ENCODE results near the gene BICD2.

The BICD2 gene

GRCh38 chr9:92714787-92715487, 49.7 kb downstream of the BICD2 start:
- no peak overlapping the region for H3K27ac ChIP-seq

GRCh38 chr9:92714016-92714415, 50.6 kb downstream of the BICD2 start:
- no peak overlapping the region for H3K27ac ChIP-seq
- no peak for TF ChIP-seq ZFX (IDR thresholded peaks at IDR 0.05)
- TF ChIP-seq, protein P1, sequence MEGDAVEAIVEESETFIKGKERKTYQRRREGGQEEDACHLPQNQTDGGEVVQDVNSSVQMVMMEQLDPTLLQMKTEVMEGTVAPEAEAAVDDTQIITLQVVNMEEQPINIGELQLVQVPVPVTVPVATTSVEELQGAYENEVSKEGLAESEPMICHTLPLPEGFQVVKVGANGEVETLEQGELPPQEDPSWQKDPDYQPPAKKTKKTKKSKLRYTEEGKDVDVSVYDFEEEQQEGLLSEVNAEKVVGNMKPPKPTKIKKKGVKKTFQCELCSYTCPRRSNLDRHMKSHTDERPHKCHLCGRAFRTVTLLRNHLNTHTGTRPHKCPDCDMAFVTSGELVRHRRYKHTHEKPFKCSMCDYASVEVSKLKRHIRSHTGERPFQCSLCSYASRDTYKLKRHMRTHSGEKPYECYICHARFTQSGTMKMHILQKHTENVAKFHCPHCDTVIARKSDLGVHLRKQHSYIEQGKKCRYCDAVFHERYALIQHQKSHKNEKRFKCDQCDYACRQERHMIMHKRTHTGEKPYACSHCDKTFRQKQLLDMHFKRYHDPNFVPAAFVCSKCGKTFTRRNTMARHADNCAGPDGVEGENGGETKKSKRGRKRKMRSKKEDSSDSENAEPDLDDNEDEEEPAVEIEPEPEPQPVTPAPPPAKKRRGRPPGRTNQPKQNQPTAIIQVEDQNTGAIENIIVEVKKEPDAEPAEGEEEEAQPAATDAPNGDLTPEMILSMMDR (conservative IDR thresholded peaks at IDR 0.05) = no peak

More at GRCh38 chr9:92714787-92715487, 49.7 kb downstream of the BICD2 start:
- TF ChIP-seq, protein P1 (conservative IDR thresholded peaks at IDR 0.05) = no peak
- no peak for TF ChIP-seq ZFX (IDR thresholded peaks at IDR 0.05)

GRCh38 chr9:92713528-92713927, 51.1 kb downstream of the BICD2 start:
- no peak for TF ChIP-seq ZFX (IDR thresholded peaks at IDR 0.05)
- TF ChIP-seq, protein P1 (conservative IDR thresholded peaks at IDR 0.05) = no peak
- no peak overlapping the region for H3K27ac ChIP-seq

DNA sequence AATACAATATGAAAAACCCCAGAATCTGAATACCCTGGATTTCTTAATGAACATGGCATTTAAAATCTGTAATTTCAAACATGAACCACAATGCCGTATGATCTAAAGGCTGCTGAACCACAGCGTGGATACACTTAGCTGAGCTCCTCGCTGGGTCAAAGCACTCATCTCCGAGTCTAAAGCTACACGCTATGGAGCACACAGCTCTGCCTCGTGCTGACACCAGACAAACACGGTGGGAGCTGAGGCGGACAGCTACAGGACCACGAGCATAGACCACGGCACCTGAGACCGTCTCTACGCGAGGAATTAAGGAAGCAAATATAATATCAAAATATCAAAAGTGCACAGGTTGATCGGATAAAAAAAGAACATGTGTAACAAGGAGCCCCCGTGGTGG, 51.9 kb downstream of the BICD2 start:
- TF ChIP-seq, protein P1 (conservative IDR thresholded peaks at IDR 0.05) = no peak
- no peak for TF ChIP-seq ZFX (IDR thresholded peaks at IDR 0.05)
- H3K27ac ChIP-seq = no peak overlapping the region

- TF ChIP-seq, protein P1 (conservative IDR thresholded peaks at IDR 0.05) = no peak
- TF ChIP-seq ZFX (IDR thresholded peaks at IDR 0.05) = no peak
- H3K27ac ChIP-seq = no peak overlapping the region
These were observed 52.8 kb downstream of the BICD2 start for GRCh38 chr9:92711844-92712243.

DNA sequence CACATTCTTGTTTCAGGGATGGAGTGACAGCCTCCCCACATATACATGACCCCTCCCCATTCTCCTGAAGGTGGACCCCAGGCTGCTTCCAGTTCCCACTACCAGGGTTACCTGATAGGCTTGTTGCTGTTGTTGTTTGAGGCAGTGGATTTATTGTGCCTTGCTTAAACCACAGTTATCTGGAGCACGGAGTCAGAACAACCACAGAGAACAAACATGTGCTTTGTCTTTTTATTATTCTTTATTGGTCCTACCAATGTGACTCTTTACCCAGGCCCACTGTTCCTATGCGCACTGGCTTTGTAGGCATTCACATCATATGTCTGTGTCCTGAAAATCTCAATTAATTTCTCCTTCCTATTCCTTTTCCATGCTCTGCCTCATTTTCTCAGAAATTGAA, 53.5 kb downstream of the BICD2 start:
- no peak overlapping the region for H3K27ac ChIP-seq
- no peak for TF ChIP-seq ZFX (IDR thresholded peaks at IDR 0.05)
- TF ChIP-seq, protein P1 (conservative IDR thresholded peaks at IDR 0.05) = no peak

GRCh38 chr9:92710368-92710767, 54.3 kb downstream of the BICD2 start:
- H3K27ac ChIP-seq = no peak overlapping the region
- TF ChIP-seq, protein P1 (conservative IDR thresholded peaks at IDR 0.05) = no peak
- no peak for TF ChIP-seq ZFX (IDR thresholded peaks at IDR 0.05)

Measured in C4-2B (cell line).